Stimulated activated naive CD4-positive, alpha-beta T cell treated with Interleukin-2 at 50 U/mL for 16 hours (primary cell): Measurements from ENCODE around the gene SERP2.

Experiments
- DNase-seq: peaks from one replicate; lab custom pipeline; 2025; lab: John Stamatoyannopoulos, UW

Gene SERP2

DNA sequence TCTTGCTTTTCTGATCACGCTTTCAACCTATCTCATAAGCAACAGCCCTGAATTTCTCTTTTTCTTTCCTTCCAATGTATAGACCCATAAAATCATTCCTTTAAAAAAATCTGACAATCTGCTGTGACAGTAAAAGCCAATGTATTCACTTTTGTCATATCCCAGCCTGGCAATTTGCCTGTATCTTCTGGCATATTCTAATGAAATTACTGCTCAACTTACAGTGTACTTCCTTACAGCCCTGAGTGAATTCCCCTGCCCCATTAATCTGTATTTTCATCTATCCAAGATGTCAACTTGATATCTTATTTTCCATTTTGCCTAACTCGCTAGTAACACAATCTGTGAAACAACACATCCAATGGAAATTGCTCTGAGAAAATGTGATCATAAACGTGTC, 18.0 kb upstream of the SERP2 start:
- no peak for DNase-seq

DNA sequence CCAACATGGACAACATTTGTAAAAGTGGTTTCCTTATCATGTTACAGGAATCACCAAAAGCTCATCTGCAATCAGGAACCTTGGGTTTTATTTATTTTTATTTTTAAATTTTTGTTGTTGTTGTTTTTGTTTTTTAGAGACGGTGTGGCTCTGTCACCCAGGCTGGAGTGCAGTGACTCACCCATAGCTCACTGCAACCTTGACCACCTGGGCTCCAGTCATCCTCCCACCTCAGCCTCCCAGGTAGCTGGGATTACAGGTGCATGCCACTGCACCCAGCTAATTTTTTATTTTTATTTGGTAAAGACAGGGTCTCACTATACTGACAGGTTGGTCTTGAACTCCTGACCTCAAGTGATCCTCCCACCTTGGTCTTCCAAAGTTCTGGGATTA, 13.6 kb upstream of the SERP2 start:
- DNase-seq, result no peak

DNA sequence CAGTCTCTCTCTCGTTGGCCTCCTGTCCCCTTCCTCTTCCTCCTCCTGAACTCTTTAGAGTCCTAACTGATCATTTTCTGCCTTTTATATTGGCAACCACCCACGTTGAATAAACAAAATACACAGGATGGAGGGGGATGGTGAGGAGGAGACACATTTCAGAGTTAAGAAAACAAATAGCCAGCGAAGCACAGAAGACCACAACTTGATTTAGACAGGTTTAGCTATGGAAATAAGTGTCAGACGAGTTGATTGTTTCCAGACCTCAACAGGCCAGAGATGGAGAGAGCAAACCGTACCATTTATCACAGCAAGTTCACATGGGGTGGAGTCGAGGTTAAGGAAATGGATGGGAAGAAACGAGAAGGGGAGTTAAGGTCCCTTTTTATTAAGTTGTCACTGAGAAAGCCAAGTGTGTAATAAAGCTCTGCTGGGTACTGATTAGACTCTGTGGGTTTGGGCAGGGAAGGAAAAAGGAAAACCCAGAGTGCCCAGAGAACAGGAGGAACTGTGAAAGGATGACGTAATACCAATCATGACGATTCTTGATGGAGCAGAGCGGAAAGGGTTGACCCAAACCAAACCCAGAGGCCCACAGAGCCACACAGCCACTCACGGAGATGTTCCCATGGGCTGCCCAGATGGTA, 11.1 kb upstream of the SERP2 start:
- no peak for DNase-seq

DNA sequence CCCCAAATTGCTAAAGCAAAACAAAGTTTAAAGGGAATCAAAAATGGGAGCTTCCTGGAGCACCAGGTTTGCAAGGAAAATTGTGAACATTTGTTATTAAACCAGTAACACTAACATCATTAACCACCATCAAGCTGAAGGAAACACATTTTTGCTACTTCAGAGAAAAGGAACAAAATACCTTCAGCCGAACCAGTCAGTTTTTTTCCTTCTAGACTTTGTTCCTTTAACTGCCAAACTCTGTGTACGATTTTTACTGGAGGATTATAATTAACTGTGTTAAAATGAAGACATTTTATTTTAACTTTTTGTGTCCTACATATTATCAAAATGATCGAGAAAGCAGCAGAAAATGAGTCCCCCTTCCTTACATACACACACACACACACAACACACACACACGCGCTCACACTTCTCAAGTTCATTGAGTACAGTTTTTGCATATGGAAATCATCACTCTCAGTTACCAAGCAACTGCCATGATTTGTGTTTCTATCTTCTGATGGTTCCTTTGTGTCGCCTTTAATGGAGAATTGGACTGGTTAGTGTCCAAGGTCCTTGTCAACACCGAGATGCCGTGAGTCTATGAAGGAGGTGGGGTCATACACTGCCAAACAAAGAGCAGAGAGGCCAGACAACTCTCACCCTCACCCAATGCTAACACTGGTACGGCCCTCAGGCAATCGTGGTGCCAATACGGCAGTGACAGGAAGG, 9.8 kb upstream of the SERP2 start:
- no peak for DNase-seq

DNA sequence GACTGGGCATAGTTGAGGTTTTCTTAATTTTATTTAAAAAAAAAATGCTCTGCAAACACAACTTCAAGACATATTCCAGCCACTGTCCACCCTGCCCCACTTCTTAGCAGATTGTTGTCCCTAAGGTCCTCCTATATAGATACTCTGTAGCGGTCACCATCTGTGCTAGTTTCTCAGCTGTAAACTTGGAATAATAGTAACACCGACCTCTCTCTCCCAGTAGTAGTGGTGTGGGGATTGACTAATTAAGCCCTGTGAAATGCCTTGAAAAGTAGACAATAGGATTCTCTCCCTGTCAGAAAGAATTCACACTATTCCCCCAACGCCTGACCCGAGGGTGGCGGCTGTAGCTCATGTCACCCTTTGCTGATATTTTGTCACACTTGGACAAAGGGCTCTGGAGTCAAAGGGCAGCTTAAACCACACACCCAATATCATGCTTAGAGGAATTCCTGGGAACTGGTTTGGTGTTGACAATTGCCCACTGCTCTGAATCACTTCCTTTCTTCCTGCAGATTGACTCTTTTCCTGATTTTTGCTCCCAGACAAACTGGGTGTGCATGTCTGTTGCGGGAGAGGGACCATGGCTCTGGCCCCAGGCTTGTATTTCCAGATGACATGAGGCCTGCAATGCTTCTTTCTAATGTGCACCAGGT, 9.2 kb upstream of the SERP2 start:
- DNase-seq, result no peak

DNA sequence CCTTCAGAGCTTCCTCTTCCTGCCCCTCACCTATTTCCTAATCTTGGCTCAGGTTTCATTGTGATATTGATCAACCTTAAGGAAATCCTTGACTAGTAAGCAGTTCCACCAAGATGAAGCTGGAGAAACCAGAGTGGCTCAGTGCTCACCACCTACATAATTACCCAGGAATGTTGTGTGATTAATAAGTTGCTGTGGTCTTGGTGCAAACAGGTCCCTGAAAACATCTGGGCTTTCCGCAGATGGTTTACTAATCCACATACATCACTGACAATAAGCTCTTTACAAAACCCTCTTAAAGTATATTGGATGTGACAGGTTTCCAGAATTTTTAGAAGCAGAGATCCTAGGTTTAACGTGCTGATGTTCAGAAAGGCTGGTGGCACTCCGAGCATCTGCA, 8.6 kb upstream of the SERP2 start:
- no peak for DNase-seq

DNA sequence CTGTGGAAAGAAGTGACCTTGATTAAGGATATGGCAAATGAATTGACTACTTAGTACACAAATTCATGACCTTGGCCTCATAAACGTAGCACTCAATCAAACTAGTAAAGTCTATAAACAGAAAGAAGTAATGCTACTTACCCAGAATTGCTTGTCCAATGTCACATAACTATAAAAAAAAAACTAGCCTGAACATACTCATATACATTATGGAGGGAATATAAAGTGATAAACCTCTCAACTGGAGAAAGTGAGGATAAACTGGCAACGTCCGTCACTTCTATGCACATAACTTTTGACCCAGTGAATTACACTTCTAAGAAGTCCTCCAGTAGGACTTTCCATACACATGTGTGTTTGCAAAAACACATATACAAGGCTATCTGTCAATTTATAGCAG, 7.7 kb upstream of the SERP2 start:
- no peak for DNase-seq

DNA sequence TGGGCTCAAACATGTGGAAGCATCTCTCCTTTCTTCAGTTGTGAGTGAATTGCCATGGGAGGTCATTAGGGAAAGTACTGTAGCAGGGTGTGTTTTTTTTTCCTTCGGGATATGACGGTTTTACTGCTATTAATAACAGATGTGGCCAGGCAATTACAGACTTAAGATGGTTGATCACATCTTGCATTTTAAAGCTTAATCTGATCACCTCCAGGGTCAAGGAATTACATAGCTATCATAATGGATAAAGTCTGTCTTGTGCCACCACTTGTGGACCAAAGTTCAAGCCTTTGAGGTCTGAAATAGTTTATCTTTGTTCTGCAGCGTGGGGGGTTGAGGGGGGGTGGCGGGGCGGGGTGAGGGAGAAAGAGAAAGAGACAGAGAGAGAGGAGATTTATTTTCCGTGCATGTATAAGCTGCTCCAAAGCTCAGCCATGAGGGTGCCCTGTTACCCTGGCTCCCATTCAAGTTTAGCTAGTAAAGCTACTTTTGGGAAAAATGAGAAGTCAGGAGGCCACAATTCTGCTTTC, 5.5 kb upstream of the SERP2 start:
- DNase-seq, result no peak

DNA sequence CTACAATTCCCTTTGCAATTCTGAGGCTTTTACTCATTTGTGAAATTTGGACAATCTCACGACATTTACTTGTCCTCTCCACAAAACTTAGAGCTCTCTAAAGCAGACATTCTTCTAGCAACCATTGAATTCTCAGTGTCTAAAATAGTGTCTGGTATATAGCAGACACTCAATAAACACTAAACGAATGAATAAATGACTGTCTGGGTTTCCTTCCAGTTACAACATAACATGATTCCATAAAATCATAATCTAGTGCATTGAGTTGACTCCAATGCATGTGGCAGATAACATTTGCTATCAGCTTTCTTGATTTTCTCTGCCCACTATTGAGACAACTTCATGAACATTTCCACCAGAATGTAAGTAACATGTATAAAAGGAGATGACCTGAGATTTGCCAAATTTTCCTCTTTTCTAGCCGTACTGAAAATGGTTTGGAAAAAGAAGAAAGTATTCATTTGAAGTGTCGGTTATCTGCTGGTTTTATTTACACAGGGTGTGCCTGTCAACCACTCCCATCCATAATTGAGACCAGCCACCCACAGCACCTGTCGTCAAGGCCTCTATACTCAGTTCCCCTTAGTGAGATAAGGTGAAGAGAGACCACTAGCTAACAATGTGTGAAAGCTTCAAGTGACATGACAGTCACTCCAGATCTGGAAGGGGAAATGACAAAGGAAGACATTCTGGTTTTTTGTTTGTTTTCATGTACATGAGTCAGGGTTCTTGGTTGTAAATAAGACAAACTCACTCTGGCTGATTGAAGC, 4.8 kb upstream of the SERP2 start:
- no peak for DNase-seq

DNA sequence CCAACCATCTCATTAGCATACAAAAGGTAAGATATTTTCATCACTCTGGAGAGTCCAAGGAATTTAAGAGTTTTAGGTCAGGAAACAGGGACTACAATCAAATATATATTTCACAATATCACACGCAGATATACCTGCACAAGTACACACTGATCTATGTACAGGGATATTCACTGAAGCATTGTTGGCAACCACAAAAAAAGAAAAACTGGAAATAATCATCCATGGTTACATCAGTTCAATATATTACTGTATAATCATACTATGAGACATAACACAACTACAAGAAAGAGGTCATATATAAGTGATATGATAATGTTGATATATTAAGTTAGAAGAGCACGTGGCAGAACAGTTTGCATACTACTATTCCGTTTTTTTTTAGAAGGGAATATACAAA, 2.2 kb upstream of the SERP2 start:
- DNase-seq, result no peak

DNA sequence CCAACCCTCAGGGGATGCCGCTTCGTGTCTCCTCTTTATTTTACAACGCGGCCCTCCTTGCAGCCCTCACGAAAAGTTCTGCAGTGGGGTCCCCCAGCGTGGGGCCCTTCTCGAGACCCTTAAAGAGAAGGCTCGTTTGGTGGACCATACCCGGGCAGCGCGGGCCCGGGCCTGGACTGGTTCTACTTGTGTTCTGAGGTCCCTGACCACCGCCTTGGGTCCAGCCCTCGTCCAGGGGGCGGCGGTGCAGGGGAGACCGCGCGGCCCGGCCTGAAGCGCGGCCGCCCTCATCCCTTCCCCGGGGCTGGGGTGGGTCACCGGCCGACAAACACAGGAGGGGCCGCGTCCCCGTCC, 400 bp upstream of the SERP2 start:
- DNase-seq, result no peak

DNA sequence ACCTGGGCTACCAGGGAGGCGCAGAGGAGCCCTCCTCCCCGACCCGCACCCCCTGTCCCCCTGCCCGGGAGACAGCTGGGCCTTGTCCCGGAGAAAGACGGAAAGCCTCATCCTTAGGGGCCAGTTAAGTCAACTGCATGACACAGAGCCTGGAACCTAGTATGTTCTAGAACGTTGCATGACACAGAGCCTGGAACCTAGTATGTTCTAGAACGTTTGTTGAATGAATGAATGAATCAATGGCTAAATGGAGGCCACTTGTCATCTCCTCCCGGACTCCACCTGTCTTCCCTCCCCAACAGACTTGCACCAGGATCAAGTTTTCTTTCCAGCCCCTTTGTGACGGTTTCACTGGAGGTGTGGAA, 706 bp downstream of the SERP2 start:
- no peak for DNase-seq

DNA sequence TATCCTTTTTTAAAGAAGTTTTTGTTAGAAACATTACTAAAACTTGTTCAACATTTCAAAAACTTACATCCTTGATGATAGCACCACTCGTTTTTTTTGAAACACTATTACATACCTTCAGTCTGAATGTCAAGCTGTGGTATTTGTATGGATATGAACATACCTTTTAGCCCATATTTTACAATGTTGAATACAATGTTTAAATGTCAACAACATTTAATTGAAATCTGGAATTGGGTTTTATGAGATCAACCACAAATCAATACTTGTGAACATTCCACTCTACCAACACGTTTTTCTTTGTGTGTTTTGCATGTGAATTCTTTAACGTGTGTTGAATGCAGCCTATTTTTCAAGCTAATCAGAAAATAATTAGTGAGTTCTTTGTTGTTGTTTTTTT, 4.7 kb downstream of the SERP2 start:
- no peak for DNase-seq

DNA sequence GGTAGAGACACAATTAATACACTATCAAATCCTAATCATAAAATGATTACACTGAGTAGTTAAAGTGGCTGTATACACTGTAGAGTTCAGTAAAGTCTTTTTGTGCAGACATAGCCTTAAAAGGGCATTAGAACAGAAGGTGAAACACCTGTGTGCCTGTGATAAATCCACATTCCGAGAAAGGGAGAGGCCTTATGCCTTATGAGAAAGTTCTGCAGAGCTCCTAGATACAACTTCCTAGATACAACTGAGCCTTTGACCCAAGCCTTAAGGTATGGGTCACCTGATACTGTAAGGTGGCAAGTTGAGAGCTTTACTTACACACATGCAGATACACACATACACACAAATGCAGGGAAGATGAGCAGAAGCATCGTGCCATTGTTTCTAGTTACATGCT, 6.3 kb downstream of the SERP2 start:
- no peak for DNase-seq

DNA sequence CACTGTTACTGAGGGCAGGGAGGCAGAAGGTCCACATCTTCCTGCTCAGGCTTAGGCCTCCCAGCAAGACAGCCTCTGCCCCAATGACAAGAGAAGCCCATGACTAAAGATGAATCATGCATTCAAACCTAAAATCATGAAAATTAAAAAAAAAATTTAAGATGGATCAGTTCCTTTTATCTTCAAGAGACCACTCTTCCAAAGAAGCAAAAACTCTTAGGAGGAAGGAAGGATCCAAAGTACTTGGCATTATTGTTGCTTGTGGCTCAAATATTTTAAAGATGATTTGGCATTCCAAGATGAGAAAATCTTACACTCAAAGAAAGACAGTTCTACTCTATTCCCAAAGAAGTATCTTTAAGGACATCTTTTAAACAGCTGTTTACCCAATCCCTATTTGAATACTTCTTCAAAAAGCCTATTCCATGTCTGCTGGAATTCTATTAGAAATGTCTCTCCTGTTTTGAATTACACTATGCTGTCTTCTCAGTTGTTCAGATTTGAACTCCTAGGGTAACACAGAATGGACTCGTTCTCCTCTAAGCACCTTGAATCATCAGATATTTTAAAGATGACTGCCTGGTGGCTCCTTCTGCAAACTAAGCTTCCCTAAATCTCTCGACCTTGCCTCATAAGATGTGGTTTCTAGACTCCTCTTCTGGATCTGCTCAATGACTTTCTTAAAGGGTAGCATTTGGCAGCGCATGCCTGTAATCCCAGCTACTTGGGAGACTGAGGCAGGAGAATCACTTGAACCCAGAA, 7.0 kb downstream of the SERP2 start:
- no peak for DNase-seq

DNA sequence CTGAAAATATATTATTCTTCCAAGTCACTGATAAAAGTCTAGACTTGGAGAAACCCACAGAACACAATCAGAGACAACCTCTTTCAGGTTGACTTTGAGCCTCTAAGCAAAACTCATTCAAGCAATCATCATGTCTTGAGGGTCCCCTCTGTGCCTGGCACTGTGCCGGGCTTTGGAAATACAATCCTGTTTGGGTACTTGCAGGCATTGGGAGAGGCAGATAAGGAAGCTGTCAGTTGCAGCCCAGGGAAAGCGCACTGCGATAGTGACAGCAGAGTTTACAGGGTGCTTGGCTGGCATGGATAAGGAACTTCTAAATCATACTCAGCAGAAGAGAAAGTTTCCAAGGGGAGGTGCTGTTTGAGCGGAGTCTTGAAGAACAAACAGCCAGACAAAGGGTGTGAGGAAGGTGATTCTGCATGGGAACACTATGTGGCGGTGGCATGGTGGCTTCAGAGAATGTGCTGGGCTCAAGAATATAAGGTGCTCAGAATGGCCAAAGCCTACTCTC, 9.1 kb downstream of the SERP2 start:
- no peak for DNase-seq

DNA sequence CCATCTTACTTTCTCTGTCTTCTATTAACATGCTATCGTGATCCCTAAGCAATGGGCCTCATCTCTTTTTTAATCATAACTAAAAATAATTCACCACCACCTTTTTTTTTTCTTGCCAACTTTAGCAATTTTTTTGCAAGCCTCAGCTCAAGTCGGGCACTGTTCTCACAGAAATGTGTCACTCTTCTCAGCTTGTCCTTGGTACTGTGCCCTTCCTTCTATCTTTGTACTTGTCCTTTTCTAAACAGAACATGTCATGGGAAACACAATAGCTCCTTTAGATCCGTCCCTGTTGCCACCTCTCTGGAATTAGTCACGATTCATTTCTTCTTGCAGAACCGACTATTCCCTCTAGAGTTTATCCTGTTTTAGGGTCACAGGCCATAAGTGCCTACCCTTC, 10.3 kb downstream of the SERP2 start:
- no peak for DNase-seq

DNA sequence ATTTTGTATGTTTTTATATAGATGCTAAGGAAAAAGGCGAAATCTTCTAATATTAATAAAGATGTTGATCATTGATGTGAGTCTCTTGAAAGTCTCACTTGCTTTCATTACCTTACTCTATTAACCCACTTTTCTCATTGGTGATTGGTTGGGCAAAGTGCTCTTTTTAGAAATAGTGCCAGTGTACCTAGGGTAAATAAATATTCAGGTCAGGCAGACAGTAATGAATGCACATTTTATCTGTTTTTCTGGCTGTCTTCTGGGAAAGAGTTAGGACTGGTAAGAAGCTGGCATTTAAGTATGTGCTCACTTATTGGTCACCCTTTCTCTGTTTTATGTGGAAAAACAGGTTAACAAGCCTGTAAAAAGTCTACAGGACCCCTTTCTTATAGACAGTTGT, 11.2 kb downstream of the SERP2 start:
- DNase-seq, result no peak

DNA sequence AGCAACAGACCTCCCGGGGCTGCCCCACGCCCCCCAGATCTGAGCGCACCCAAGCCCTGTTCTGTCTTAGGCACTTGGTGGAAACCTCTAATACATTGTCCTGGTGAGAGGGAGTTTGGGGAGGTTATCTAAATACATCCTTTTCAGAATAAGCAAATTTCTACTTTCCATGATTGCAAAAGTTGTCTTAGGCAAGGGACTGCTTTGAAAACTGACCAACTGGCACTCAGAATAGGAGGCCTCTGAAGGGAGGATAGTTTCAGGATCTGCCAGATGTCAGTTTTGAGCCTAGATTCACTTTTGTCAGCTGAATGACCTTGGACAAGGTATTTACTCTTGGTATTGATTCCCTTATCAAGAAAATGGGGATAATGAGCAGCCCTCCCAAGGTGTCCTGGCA, 11.8 kb downstream of the SERP2 start:
- no peak for DNase-seq

DNA sequence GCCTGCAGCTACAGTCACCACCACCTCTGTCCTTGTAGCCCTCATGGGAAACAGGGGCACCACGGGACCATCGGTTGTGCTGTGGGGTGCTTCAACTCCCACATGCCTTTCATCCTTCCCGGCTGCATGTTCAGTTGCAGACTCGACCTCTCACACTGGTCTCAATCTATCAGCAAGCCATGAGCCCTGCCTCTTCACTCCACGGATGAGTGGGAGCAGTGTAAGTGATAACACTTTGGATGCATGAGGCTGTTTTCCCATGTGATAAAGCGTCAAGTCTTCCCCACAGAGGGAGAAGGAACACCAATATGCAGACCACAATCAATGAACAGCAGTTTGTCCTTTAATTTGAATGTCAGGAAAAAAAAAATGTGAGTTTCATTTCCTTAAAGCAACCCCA, 12.2 kb downstream of the SERP2 start:
- no peak for DNase-seq

DNA sequence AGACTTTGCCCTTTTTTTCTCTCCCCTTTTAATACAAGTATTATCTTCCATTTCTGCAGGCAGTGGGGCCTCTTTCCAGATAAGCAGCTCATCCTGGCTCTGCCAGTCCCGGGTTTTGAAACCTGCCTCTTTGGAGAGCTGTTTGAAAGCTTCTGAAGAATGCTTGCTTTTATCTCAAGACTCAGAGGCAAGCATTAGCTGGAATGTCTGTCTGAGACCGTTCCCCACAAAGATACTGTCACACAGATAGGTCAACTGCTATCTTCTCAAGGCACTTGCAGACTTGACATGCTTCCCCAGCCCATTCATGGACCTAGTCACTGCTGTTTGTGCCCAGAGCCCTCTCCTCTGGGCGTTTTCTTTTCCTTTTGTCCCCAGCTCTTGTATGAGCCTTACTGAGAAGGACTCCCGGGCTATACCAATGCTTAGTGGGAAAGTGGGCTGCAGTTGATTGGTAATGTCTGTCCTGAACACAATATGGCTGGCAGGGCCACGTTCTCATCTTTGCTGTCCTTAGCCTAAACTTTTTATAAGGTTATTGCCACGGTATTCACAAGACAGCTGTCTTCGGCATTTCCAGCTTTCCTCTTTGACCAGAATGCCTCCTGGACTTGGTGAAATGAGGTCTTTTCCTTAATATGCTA, 13.4 kb downstream of the SERP2 start:
- DNase-seq, result no peak
